ENCODE data around the gene MYH7B.

MYH7B gene

GRCh38 chr20:35003211-35004031, 47.8 kb downstream of the MYH7B start:
- DNase-seq (ENCODE audit: insufficient read length, low spot score), result no peak
- FAIRE-seq, result no peak

GRCh38 chr20:35004051-35004725, 48.5 kb downstream of the MYH7B start:
- FAIRE-seq, result no peak
- no peak for DNase-seq (ENCODE audit: insufficient read length, low spot score)

GRCh38 chr20:35004749-35005462, 49.2 kb downstream of the MYH7B start:
- DNase-seq (ENCODE audit: insufficient read length, low spot score) (no peak), FAIRE-seq (no peak)
